A549 (cell line): ENCODE results near the gene MEN1.

Experiments
- CTCF ChIP-seq: fragments of >200 bp; sonication (Bioruptor Twin); formaldehyde crosslinking; IDR thresholded peaks from 3 replicates; pipeline ENCODE4 v1.5.1; 2016
- ESRRA ChIP-seq: fragments of 150-350 bp; IDR thresholded peaks from 2 replicates; pipeline ENCODE4 v1.6.1; 2014; ENCODE audit warnings: mild to moderate bottlenecking, low read length, borderline replicate concordance
- HOXA7 ChIP-seq: fragments of 250-450 bp; sonication (Bioruptor Pico); IDR thresholded peaks from 2 replicates; pipeline ENCODE4 v1.5.0; 2020; ENCODE audit warnings: mild to moderate bottlenecking, moderate library complexity
- MAFK ChIP-seq: fragments of 450-650 bp; IDR thresholded peaks from 2 replicates; pipeline ENCODE4 v1.6.1; 2014; ENCODE audit not compliant: partially characterized antibody
- MAX ChIP-seq: IDR thresholded peaks from 2 replicates; pipeline ENCODE4 v1.6.1; 2012
- POLR2AphosphoS2 ChIP-seq: conservative IDR thresholded peaks from 2 replicates; pipeline ENCODE4 v1.6.1; 2012; ENCODE audit warnings: low read length, improper control_type of control experiment, inconsistent platforms
- REST ChIP-seq: fragments of 200-600 bp; sonication (generic); IDR thresholded peaks from 2 replicates; pipeline ENCODE4 v1.6.1; 2016; ENCODE audit warnings: antibody characterized with exemption, mild to moderate bottlenecking, moderate library complexity
- SREBF2 ChIP-seq: fragments of 450-650 bp; IDR thresholded peaks from 2 replicates; pipeline ENCODE4 v1.6.1; 2014; ENCODE audit warnings: mild to moderate bottlenecking, moderate library complexity

- TF ChIP-seq MAFK (no peak), CTCF (no peak), POLR2AphosphoS2 (no peak), REST (no peak), ESRRA (no peak), HOXA7 (CRISPR knock-in tag) (no peak), MAX (peak; percentile 54; the same call in 1 of the 2 replicates), SREBF2 (no peak)
These were observed at the start of gene MEN1 for GRCh38 chr11:64810271-64810890.
